Activated CD8-positive, alpha-beta T cell treated with anti-CD3 and anti-CD28 coated beads, Interleukin-2, amount 10 ng/mL, durations not matched to agents 7 days and 5 days (primary cell): ENCODE measurements around the gene COQ2. TPM values are rescaled to one million over a fixed set of nuclear protein-coding genes. Genes with fewer than 3 reads are reported as not detected.

ENCODE experiments used
- ATAC-seq: fragments of 150-1000 bp; cut with Tn5 transposase; one replicate; pipeline ENCODE4 v1.10.0; 2021; ENCODE audit warnings: moderate library complexity
- CTCF ChIA-PET: fragments of 350-600 bp; sonication (Branson Sonifier 250); formaldehyde crosslinking; loops from one replicate; lab custom pipeline; 2021; ENCODE audit warnings: antibody characterized with exemption; lab: Charles Lee
- POLR2A ChIA-PET: fragments of 350-600 bp; sonication (Branson Sonifier 250); formaldehyde crosslinking; loops from one replicate; lab custom pipeline; 2021; ENCODE audit warnings: antibody characterized with exemption; lab: Charles Lee
- DNase-seq: peaks from one replicate; pipeline ENCODE4 v3.0.0-alpha.2; 2020
- H3K27ac Mint-ChIP-seq: one replicate; pipeline ENCODE4 v1.8.0; 2021; ENCODE audit warnings: mild to moderate bottlenecking, mixed read lengths
- H3K27me3 Mint-ChIP-seq: one replicate; pipeline ENCODE4 v1.8.0; 2021; ENCODE audit warnings: low read depth, mixed read lengths
- H3K36me3 Mint-ChIP-seq: one replicate; pipeline ENCODE4 v1.8.0; 2021; ENCODE audit warnings: low read depth, mixed read lengths
- H3K4me1 Mint-ChIP-seq: one replicate; pipeline ENCODE4 v1.8.0; 2021; ENCODE audit warnings: low read depth, mixed read lengths
- H3K4me3 Mint-ChIP-seq: one replicate; pipeline ENCODE4 v1.8.0; 2021; ENCODE audit warnings: mild to moderate bottlenecking, mixed read lengths
- H3K9me3 Mint-ChIP-seq: one replicate; pipeline ENCODE4 v1.8.0; 2022; ENCODE audit warnings: mixed read lengths; ENCODE audit not compliant: insufficient read depth
- total RNA-seq, 2 experiments: library from RNA; stranded (reverse); gene quantifications; one replicate each; pipeline ENCODE4 v1.2.3, GENCODE V29; 2021

Gene COQ2
- total RNA-seq, 2 experiments from 2014 or later = 21.3 to 21.9 TPM

DNA sequence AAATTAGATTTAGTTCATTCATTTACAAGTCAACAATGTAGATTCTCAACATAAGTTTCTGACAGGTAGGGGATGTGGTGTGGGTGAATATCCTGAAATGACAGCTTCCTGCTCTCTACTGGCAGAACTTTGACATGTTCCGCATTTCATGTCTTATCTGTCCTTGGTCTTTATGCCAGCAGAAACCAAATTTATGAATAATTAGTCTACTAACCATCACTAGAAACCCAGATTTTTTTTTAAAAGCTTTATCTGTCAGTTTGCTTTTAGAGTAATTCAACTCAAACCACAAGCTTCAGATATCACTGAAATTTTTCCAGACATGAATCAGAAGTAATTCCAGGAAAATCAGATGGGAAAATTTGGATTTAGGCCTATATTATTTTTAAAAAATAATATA is 17.9 kb downstream of the COQ2 start:
- no peaks in the 10 kb centered on the region for H3K27me3 Mint-ChIP-seq
- H3K4me3 Mint-ChIP-seq = no peak overlapping the region
- H3K9me3 Mint-ChIP-seq = no peaks in the 10 kb centered on the region
- peaks cover 45% of the 10 kb centered on the region for H3K36me3 Mint-ChIP-seq
- CTCF ChIA-PET = interaction anchor here (0.8 to 3.6 kb wide), 16 partner anchors 10 to 287 kb away, joined by 3 to 40 read pairs (median 4); partner anchors contain the start of gene COPS4
- H3K27ac Mint-ChIP-seq = no peak overlapping the region
- peaks cover 19% of the 10 kb centered on the region for H3K4me1 Mint-ChIP-seq
- DNase-seq = peak; percentile 43
- POLR2A ChIA-PET = interaction anchor here (0.6 to 1.3 kb wide), 4 partner anchors 14 to 231 kb away, joined by 3 to 5 read pairs (median 3); partner anchors contain the start of genes COPS4 and COQ2
- peak; percentile 73 for ATAC-seq

DNA sequence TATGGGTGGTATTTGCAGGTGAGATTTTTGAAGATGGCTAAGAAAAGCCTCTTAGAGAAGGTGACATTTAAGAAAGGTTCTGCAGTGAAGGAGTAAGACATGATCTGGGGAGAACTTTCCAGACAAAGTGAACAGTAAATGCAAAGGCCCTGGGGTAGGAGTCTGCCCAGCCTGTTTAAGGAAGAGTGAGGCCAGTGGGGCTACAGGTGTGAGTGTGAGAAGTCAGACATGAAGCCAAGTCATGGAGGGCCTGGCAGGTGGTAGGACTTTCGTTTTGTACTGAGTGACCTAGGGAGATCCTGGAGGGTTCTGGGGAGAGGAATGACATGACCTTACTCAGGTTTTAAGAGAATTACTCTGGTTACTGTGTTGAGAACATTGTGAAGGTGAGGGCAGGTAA is 21.5 kb downstream of the COQ2 start:
- no peaks in the 10 kb centered on the region for H3K9me3 Mint-ChIP-seq
- DNase-seq = no peak
- no peak for ATAC-seq
- peaks cover 23% of the 10 kb centered on the region for H3K4me1 Mint-ChIP-seq
- CTCF ChIA-PET = interaction anchor here (0.7 to 5.5 kb wide), 5 partner anchors 12 to 228 kb away, joined by 3 to 39 read pairs (median 5); partner anchors contain the start of genes COPS4 and COQ2
- no peak overlapping the region for H3K27ac Mint-ChIP-seq
- POLR2A ChIA-PET = no interaction called here
- peaks cover 41% of the 10 kb centered on the region for H3K36me3 Mint-ChIP-seq
- no peak overlapping the region for H3K4me3 Mint-ChIP-seq
- H3K27me3 Mint-ChIP-seq = no peaks in the 10 kb centered on the region

GRCh38 chr4:83262682-83263081 is 21.9 kb downstream of the COQ2 start:
- CTCF ChIA-PET = interaction anchor here (0.7 to 5.5 kb wide), 5 partner anchors 11 to 187 kb away, joined by 3 to 39 read pairs (median 5); partner anchors contain the start of gene COQ2
- peaks cover 44% of the 10 kb centered on the region for H3K36me3 Mint-ChIP-seq

GRCh38 chr4:83261307-83261706 is 23.3 kb downstream of the COQ2 start:
- CTCF ChIA-PET = interaction anchor here (1.1 to 5.5 kb wide), 8 partner anchors 10 to 206 kb away, joined by 5 to 39 read pairs (median 16); partner anchors contain the start of gene COQ2
- POLR2A ChIA-PET = no interaction called here
- Mint-ChIP-seq H3K27ac (no peak overlapping the region), H3K36me3 (peaks cover 43% of the 10 kb centered on the region), H3K4me1 (peaks cover 12% of the 10 kb centered on the region), H3K27me3 (no peaks in the 10 kb centered on the region), H3K9me3 (no peaks in the 10 kb centered on the region), H3K4me3 (no peak overlapping the region)
- DNase-seq (no peak), ATAC-seq (no peak)

More at GRCh38 chr4:83262682-83263081, 21.9 kb downstream of the COQ2 start:
- DNase-seq (no peak), ATAC-seq (no peak)
- Mint-ChIP-seq H3K27ac (no peak overlapping the region), H3K9me3 (no peaks in the 10 kb centered on the region), H3K4me1 (peaks cover 19% of the 10 kb centered on the region), H3K27me3 (no peaks in the 10 kb centered on the region), H3K4me3 (no peak overlapping the region)
- POLR2A ChIA-PET = no interaction called here

- CTCF ChIA-PET = interaction anchor here (0.6 to 5.5 kb wide), 17 partner anchors 8 to 225 kb away, joined by 3 to 39 read pairs (median 6); partner anchors contain the start of genes COPS4, COQ2, HELQ and MRPS18C
- H3K36me3 Mint-ChIP-seq = peaks cover 34% of the 10 kb centered on the region
- no peak overlapping the region for H3K4me3 Mint-ChIP-seq
- POLR2A ChIA-PET = interaction anchor here (1.0 to 1.3 kb wide), 2 partner anchors 8 to 151 kb away, joined by 3 read pairs; no protein-coding TSS in a partner anchor
- no peak for DNase-seq
- no peaks in the 10 kb centered on the region for H3K9me3 Mint-ChIP-seq
- H3K27me3 Mint-ChIP-seq = no peaks in the 10 kb centered on the region
- no peak for ATAC-seq
- peaks cover 11% of the 10 kb centered on the region for H3K4me1 Mint-ChIP-seq
- no peak overlapping the region for H3K27ac Mint-ChIP-seq
These were observed 25.0 kb downstream of the COQ2 start for GRCh38 chr4:83259586-83259985.

DNA sequence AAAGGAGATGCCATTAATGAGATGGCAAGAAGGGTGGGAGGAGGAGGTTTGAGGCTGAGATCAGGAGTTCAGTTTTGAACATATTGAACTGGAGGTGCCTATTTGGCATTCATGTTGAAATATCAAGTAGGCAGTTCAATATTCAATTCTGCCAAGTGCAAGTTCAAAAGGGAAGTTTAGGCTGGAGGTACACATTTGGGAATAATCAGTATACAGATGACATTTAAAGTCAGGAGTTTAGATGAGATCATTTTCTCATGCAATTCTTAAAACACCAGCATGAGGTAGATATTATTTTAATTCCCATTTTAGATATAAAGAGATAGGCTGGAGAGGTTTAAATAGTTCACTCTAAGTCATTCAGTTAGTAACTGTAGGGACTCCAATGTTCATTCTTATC is 26.1 kb downstream of the COQ2 start:
- POLR2A ChIA-PET = no interaction called here
- CTCF ChIA-PET = interaction anchor here (2.1 to 2.6 kb wide), 2 partner anchors 47 to 148 kb away, joined by 9 to 31 read pairs; no protein-coding TSS in a partner anchor
- Mint-ChIP-seq H3K27ac (no peak overlapping the region), H3K4me1 (peaks cover 14% of the 10 kb centered on the region), H3K36me3 (peaks cover 35% of the 10 kb centered on the region), H3K9me3 (no peaks in the 10 kb centered on the region), H3K27me3 (no peaks in the 10 kb centered on the region), H3K4me3 (no peak overlapping the region)
- DNase-seq (no peak), ATAC-seq (no peak)

- no peak for DNase-seq
- peaks cover 18% of the 10 kb centered on the region for H3K4me1 Mint-ChIP-seq
- ChIA-PET CTCF (no interaction called here), POLR2A (no interaction called here)
- no peak for ATAC-seq
- no peak overlapping the region for H3K27ac Mint-ChIP-seq
- peaks cover 30% of the 10 kb centered on the region for H3K36me3 Mint-ChIP-seq
- no peaks in the 10 kb centered on the region for H3K27me3 Mint-ChIP-seq
- no peaks in the 10 kb centered on the region for H3K9me3 Mint-ChIP-seq
- no peak overlapping the region for H3K4me3 Mint-ChIP-seq
These were observed 26.8 kb downstream of the COQ2 start for GRCh38 chr4:83257811-83258210.

DNA sequence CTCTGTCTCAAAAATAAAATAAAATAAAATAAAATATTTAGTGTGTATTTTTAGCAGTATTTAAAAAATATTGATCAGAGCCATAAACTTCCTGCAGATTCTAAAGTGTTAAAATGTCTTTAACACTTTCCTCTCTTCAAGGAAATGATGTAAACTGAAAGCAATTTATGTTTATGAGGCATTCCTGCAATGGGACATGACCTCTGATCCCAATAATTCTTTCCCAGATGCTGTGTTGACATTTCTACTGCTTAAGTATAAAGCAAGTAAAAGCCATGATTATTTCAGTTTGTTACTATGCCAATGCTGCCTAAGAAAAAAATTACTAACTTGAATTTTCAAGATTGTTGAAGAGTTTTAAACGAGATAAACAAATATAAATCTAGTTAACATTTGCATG is 29.0 kb downstream of the COQ2 start:
- no peak for DNase-seq
- no peaks in the 10 kb centered on the region for H3K27me3 Mint-ChIP-seq
- H3K9me3 Mint-ChIP-seq = no peaks in the 10 kb centered on the region
- peaks cover 40% of the 10 kb centered on the region for H3K4me1 Mint-ChIP-seq
- ChIA-PET POLR2A (interaction anchor here (0.6 kb wide), 1 partner anchor 29 kb away, joined by 3 read pairs; the partner anchor contains the start of gene COQ2), CTCF (interaction anchor here (6.0 kb wide), 1 partner anchor 180 kb away, joined by 54 read pairs; no protein-coding TSS in a partner anchor)
- H3K4me3 Mint-ChIP-seq = no peak overlapping the region
- no peak for ATAC-seq
- peaks cover 26% of the 10 kb centered on the region for H3K36me3 Mint-ChIP-seq
- H3K27ac Mint-ChIP-seq = no peak overlapping the region

- peak overlapping the region; percentile 64 for H3K27ac Mint-ChIP-seq
- ChIA-PET POLR2A (interaction anchor here (0.7 to 1.1 kb wide), 2 partner anchors 29 to 143 kb away, joined by 4 to 5 read pairs; no protein-coding TSS in a partner anchor), CTCF (interaction anchor here (0.6 to 6.0 kb wide), 26 partner anchors 7 to 198 kb away, joined by 3 to 54 read pairs (median 6); partner anchors contain the start of genes COQ2 and PLAC8)
- H3K36me3 Mint-ChIP-seq = peaks cover 12% of the 10 kb centered on the region
- peaks cover 37% of the 10 kb centered on the region for H3K4me1 Mint-ChIP-seq
- no peaks in the 10 kb centered on the region for H3K9me3 Mint-ChIP-seq
- H3K27me3 Mint-ChIP-seq = no peaks in the 10 kb centered on the region
- DNase-seq (peak; percentile 87), ATAC-seq (peak; percentile 82)
- H3K4me3 Mint-ChIP-seq = no peak overlapping the region
These were observed 31.7 kb downstream of the COQ2 start for GRCh38 chr4:83252782-83253405.

- no peaks in the 10 kb centered on the region for H3K9me3 Mint-ChIP-seq
- CTCF ChIA-PET = interaction anchor here (0.7 to 6.0 kb wide), 26 partner anchors 8 to 176 kb away, joined by 3 to 54 read pairs (median 6); partner anchors contain the start of genes COQ2 and PLAC8
- POLR2A ChIA-PET = interaction anchor here (0.9 to 1.6 kb wide), 4 partner anchors 9 to 141 kb away, joined by 3 to 8 read pairs (median 5); no protein-coding TSS in a partner anchor
- peaks cover 37% of the 10 kb centered on the region for H3K4me1 Mint-ChIP-seq
- H3K36me3 Mint-ChIP-seq = peaks cover 7% of the 10 kb centered on the region
- H3K27ac Mint-ChIP-seq = peak overlapping the region; percentile 28
- ATAC-seq (peak; percentile 15), DNase-seq (no peak)
- H3K27me3 Mint-ChIP-seq = no peaks in the 10 kb centered on the region
- H3K4me3 Mint-ChIP-seq = no peak overlapping the region
These were observed 33.2 kb downstream of the COQ2 start for GRCh38 chr4:83251447-83251830.

GRCh38 chr4:83250687-83251446 is 33.7 kb downstream of the COQ2 start:
- ATAC-seq (no peak), DNase-seq (no peak)
- Mint-ChIP-seq H3K36me3 (peaks cover 9% of the 10 kb centered on the region), H3K27me3 (no peaks in the 10 kb centered on the region), H3K27ac (no peak overlapping the region), H3K4me1 (peaks cover 39% of the 10 kb centered on the region), H3K4me3 (no peak overlapping the region), H3K9me3 (no peaks in the 10 kb centered on the region)
- ChIA-PET CTCF (interaction anchor here (0.6 to 6.0 kb wide), 28 partner anchors 8 to 212 kb away, joined by 3 to 54 read pairs (median 6); partner anchors contain the start of genes COQ2 and PLAC8), POLR2A (interaction anchor here (0.9 to 1.6 kb wide), 4 partner anchors 9 to 141 kb away, joined by 3 to 8 read pairs (median 5); no protein-coding TSS in a partner anchor)
